SJCRH30 (cell line): Measurements from ENCODE around the gene CMTM4. TPM values are rescaled to one million over a fixed set of nuclear protein-coding genes. Genes with fewer than 3 reads are reported as not detected.
A peak's percentile ranks its signal among the peaks of the same experiment; 100 is the strongest.

ENCODE experiments used
- DNase-seq, 2 experiments: peaks; one replicate each; pipeline ENCODE4 v3.0.0-alpha.2; 2015 to 2020
- H3K27ac ChIP-seq: fragments of 250-450 bp; sonication (Bioruptor Pico); 2 replicates; pipeline ENCODE4 v1.5.1; 2020; ENCODE audit warnings: mild to moderate bottlenecking, moderate library complexity
- H3K27me3 ChIP-seq: fragments of 250-450 bp; sonication (Bioruptor Pico); 2 replicates; pipeline ENCODE4 v1.5.1; 2020; ENCODE audit warnings: mild to moderate bottlenecking, moderate library complexity
- H3K36me3 ChIP-seq: fragments of 250-450 bp; sonication (Bioruptor Pico); 2 replicates; pipeline ENCODE4 v1.5.1; 2020; ENCODE audit warnings: mild to moderate bottlenecking, moderate library complexity
- H3K4me1 ChIP-seq: fragments of 250-450 bp; sonication (Bioruptor Pico); 2 replicates; pipeline ENCODE4 v1.5.1; 2020; ENCODE audit warnings: mild to moderate bottlenecking, moderate library complexity
- H3K4me3 ChIP-seq: fragments of 250-450 bp; sonication (Bioruptor Pico); 2 replicates; pipeline ENCODE4 v1.5.1; 2020; ENCODE audit warnings: mild to moderate bottlenecking, moderate library complexity
- H3K9me3 ChIP-seq: fragments of 250-450 bp; sonication (Bioruptor Pico); replicated peaks from 2 replicates; pipeline ENCODE4 v1.5.1; 2020; ENCODE audit warnings: mild to moderate bottlenecking, moderate library complexity
- total RNA-seq: library from RNA; depleted of rRNA; stranded (reverse); fragments of >200 nt; shearing (Covaris generic); gene quantifications from 2 replicates; pipeline ENCODE4 v1.2.3, GENCODE V29; 2014

CMTM4 gene
- total RNA-seq, 1 experiment from 2014 or later: 29.4 TPM

- Histone ChIP-seq H3K36me3 (peaks cover 26% of the 10 kb centered on the region), H3K27me3 (no peaks in the 10 kb centered on the region), H3K9me3 (no peaks in the 10 kb centered on the region), H3K27ac (no peak overlapping the region), H3K4me3 (no peak overlapping the region), H3K4me1 (peaks cover 13% of the 10 kb centered on the region)
- peak; percentile 30 to 57 for DNase-seq
These were observed 20.7 kb upstream of the CMTM4 start for GRCh38 chr16:66717112-66717675.

GRCh38 chr16:66714654-66715307 is 18.2 kb upstream of the CMTM4 start:
- H3K4me1 ChIP-seq: peaks cover 13% of the 10 kb centered on the region
- no peaks in the 10 kb centered on the region for H3K9me3 ChIP-seq
- peak overlapping the region; percentile 48 for H3K27ac ChIP-seq
- DNase-seq: peak; percentile 79 to 93
- H3K36me3 ChIP-seq: peaks cover 13% of the 10 kb centered on the region
- H3K4me3 ChIP-seq: no peak overlapping the region
- no peaks in the 10 kb centered on the region for H3K27me3 ChIP-seq

- H3K27ac ChIP-seq: peak overlapping the region; percentile 48
- no peaks in the 10 kb centered on the region for H3K27me3 ChIP-seq
- DNase-seq: no peak
- no peaks in the 10 kb centered on the region for H3K9me3 ChIP-seq
- H3K4me1 ChIP-seq: peaks cover 13% of the 10 kb centered on the region
- no peak overlapping the region for H3K4me3 ChIP-seq
- H3K36me3 ChIP-seq: peaks cover 7% of the 10 kb centered on the region
These were observed 17.5 kb upstream of the CMTM4 start for GRCh38 chr16:66714062-66714461.

DNA sequence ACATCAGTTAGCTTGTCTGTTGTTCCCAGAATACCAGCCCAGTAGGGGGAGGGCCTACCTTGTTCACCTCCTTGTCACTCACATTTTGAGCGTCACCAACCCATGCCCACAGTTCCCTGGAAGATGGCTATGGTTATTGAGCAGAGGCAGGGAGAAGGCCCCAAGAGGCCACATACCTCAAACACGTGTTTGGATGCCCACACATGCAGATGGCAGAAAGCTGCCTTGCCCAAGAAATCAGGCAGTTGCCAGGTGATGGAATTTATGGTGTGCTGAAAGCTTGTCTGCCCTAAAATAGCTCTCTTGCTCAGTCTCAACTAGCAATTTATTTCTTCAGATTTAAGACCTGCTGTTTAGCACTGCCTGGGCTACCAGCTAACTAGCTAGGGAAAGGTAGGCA is 16.5 kb upstream of the CMTM4 start:
- Histone ChIP-seq H3K27ac (no peak overlapping the region), H3K36me3 (no peaks in the 10 kb centered on the region), H3K4me1 (peaks cover 13% of the 10 kb centered on the region), H3K4me3 (no peak overlapping the region), H3K9me3 (no peaks in the 10 kb centered on the region), H3K27me3 (no peaks in the 10 kb centered on the region)
- no peak for DNase-seq

DNA sequence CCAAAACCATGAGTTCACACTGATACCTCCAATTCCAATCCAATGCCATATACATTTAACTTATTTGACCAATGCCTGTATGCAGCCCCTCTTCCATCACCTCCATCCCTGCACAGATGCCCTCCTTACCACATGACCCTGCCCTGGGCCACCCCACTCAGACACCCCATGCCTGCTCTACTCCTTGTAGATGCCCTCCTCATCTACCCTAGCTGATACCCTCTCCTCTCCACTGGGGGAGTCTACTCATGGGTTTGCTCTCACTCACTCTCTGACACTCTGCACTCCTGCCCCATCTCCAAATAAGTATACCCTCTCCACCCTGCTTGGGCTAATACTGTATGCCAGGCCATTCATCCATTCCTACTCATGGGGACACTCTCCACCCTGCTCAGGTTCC is 16.0 kb upstream of the CMTM4 start:
- no peak overlapping the region for H3K4me3 ChIP-seq
- no peaks in the 10 kb centered on the region for H3K36me3 ChIP-seq
- no peaks in the 10 kb centered on the region for H3K9me3 ChIP-seq
- DNase-seq: no peak
- H3K27ac ChIP-seq: no peak overlapping the region
- peaks cover 13% of the 10 kb centered on the region for H3K4me1 ChIP-seq
- no peaks in the 10 kb centered on the region for H3K27me3 ChIP-seq

GRCh38 chr16:66711581-66711980 is 15.0 kb upstream of the CMTM4 start:
- Histone ChIP-seq H3K4me3 (no peak overlapping the region), H3K4me1 (peaks cover 14% of the 10 kb centered on the region), H3K36me3 (no peaks in the 10 kb centered on the region), H3K9me3 (no peaks in the 10 kb centered on the region), H3K27ac (no peak overlapping the region), H3K27me3 (no peaks in the 10 kb centered on the region)
- no peak for DNase-seq

- Histone ChIP-seq H3K4me3 (peak overlapping the region; percentile 54), H3K4me1 (peaks cover 7% of the 10 kb centered on the region; the same call in 1 of the 2 replicates), H3K27me3 (no peaks in the 10 kb centered on the region), H3K36me3 (no peaks in the 10 kb centered on the region), H3K9me3 (no peaks in the 10 kb centered on the region), H3K27ac (no peak overlapping the region)
- DNase-seq: peak; percentile 38 to 53
These were observed 9.9 kb upstream of the CMTM4 start for GRCh38 chr16:66706506-66706880.

DNA sequence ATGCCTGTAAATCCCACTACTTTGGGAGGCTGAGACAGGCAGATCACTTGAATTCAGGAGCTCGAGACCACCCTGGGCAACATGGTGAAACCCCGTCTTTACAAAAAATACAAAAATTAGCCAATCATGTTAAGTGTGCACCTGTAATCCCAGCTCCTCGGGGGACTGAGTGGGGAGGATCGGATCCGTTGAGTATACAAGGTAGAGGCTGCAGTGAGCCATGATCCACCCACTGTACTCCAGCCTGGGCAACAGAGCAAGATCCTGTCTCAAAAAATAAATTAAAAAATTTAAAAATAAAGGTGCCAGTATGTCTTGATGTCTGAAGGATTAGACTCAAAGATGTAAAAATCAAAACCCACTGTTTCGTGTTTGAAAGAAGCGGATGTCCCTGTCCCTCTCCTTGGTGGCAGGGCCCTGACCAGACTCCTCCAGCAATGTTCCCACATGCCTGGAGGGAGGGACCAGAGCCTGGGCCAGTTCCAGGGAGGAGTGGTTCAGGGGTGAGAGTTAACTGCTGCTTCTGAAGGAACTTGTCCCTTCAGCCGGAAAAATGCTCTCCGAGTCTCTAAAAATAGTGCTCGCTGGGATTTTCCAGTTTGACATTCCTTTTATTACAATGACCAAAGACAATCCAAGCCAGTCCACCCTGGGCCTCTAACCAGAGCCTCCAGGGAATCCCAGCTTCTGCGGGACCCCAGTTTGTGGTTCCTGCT is 9.4 kb upstream of the CMTM4 start:
- Histone ChIP-seq H3K4me3 (peak overlapping the region; percentile 54), H3K9me3 (no peaks in the 10 kb centered on the region), H3K27me3 (no peaks in the 10 kb centered on the region), H3K4me1 (peaks cover 7% of the 10 kb centered on the region; the same call in 1 of the 2 replicates), H3K27ac (no peak overlapping the region), H3K36me3 (no peaks in the 10 kb centered on the region)
- peak; percentile 32 to 56 for DNase-seq

DNA sequence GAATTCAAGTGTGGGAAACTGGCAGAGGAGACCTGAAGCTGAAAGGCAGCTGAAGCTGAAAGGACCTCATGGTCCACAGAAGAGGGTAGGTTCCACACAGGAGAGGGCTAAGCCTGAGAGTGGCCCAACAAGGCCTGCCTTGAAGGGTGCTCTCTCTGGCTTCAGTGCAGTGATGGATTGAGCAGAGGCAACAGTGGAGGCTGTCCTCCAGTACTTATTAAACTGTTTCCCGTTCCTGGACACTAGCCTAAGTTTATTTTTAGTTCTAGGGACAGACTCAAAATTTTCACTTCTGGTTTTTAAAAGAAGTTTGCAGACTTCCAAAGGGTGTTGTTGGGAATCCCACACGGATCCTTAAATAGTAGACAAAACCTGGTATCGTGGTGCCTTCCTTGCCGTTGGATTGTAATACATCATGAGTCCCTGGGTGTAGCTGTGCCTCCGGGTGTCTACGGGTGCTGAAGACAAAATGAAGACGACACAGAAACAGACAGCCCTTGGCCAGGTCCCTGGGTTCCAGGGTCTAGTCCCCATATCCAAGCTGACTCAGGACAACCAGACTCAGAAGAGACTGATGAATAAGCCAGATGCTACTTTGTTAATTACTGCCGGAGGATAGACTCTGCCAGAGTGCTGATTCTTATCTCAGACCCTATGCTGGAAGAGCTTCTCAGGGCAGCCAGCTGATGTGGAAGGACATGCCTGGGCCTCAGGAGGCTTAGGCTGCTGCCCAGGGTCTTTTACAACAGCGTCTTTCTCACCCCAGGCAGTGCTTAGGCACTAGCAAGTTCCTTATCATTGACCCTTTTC is 7.1 kb upstream of the CMTM4 start:
- H3K9me3 ChIP-seq: no peaks in the 10 kb centered on the region
- no peak overlapping the region for H3K27ac ChIP-seq
- no peaks in the 10 kb centered on the region for H3K27me3 ChIP-seq
- H3K36me3 ChIP-seq: no peaks in the 10 kb centered on the region
- DNase-seq: peak in 1 of 2 experiments; percentile 53
- no peak overlapping the region for H3K4me3 ChIP-seq
- peaks cover 7% of the 10 kb centered on the region; the same call in 1 of the 2 replicates for H3K4me1 ChIP-seq

- H3K9me3 ChIP-seq: no peaks in the 10 kb centered on the region
These were observed 5.0 kb upstream of the CMTM4 start for GRCh38 chr16:66701516-66701915.

DNA sequence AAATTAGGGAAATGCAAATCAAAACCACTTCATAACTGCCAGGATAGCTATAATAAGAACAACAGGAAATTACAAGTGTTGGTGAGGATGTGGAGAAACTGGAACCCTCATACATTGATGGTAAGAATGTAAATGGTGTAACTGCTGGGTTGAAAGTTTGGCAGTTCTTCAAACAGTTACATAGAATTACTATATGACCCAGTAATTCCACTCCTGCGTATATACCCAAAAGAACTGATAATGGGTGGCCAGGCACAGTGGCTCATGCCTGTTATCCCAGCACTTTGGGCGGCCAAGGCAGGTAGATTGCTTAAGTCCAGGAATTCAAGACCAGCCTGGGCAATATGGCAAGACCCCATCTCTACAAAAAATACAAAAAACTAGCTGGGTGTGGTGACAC is 4.5 kb upstream of the CMTM4 start:
- Histone ChIP-seq H3K36me3 (no peaks in the 10 kb centered on the region), H3K27ac (no peak overlapping the region), H3K27me3 (peaks cover 5% of the 10 kb centered on the region; the same call in 1 of the 2 replicates), H3K4me3 (no peak overlapping the region), H3K9me3 (no peaks in the 10 kb centered on the region), H3K4me1 (peaks cover under 1% of the 10 kb centered on the region; the same call in 1 of the 2 replicates)
- DNase-seq: no peak

More at GRCh38 chr16:66701516-66701915, 5.0 kb upstream of the CMTM4 start:
- peaks cover 5% of the 10 kb centered on the region; the same call in 1 of the 2 replicates for H3K4me1 ChIP-seq
- no peak overlapping the region for H3K27ac ChIP-seq
- H3K4me3 ChIP-seq: no peak overlapping the region
- H3K27me3 ChIP-seq: peaks cover 5% of the 10 kb centered on the region; the same call in 1 of the 2 replicates
- DNase-seq: no peak
- H3K36me3 ChIP-seq: no peaks in the 10 kb centered on the region

GRCh38 chr16:66699898-66700297 is 3.4 kb upstream of the CMTM4 start:
- Histone ChIP-seq H3K4me1 (peaks cover 7% of the 10 kb centered on the region; the same call in 1 of the 2 replicates), H3K27me3 (peaks cover 5% of the 10 kb centered on the region; the same call in 1 of the 2 replicates), H3K9me3 (no peaks in the 10 kb centered on the region), H3K27ac (no peak overlapping the region), H3K36me3 (no peaks in the 10 kb centered on the region), H3K4me3 (no peak overlapping the region)
- DNase-seq: no peak

GRCh38 chr16:66698046-66698445 is 1.5 kb upstream of the CMTM4 start:
- H3K27me3 ChIP-seq: peaks cover 5% of the 10 kb centered on the region; the same call in 1 of the 2 replicates
- no peaks in the 10 kb centered on the region for H3K9me3 ChIP-seq
- no peak for DNase-seq
- no peaks in the 10 kb centered on the region for H3K36me3 ChIP-seq
- peaks cover 7% of the 10 kb centered on the region; the same call in 1 of the 2 replicates for H3K4me1 ChIP-seq
- H3K4me3 ChIP-seq: no peak overlapping the region
- no peak overlapping the region for H3K27ac ChIP-seq

DNA sequence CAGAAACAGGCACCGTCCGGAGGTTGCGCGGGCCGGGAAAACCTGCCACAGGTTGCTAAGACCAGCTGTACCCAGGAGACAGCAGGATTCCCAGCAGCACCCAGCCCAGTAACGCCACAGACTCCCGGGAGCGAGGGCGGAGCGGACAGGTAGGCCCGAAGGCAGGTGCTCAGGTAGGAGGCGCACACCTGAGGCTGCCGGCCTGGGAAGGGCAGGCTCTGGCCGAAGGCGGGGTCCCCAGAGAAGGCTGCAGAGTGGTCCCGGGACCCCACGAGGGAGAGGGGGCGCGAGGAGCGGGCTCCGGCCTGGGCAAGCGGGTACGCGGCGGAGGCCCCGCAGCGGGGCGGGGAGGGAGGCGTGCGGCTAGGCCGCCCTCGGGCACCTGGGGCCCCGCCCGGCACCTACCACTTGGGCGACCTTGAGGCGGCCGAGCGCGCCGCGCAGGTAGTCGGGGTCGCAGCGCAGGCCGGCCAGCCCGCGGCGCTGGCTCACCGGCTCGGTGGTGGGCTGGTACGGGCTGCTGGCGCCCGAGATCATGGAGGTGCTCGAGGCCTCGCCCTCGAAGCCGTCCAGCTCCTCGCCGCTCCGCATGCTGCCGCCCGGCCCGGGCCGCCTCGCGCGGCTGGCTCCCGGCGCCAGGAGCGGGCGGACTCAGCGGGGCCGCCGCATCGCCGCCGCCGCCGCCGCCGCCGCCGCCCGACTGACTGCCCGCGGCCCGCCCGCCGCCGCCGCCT is 441 bp downstream of the CMTM4 start:
- Histone ChIP-seq H3K9me3 (no peaks in the 10 kb centered on the region), H3K27me3 (peaks cover 5% of the 10 kb centered on the region; the same call in 1 of the 2 replicates), H3K36me3 (no peaks in the 10 kb centered on the region), H3K27ac (no peak overlapping the region), H3K4me1 (peaks cover 7% of the 10 kb centered on the region; the same call in 1 of the 2 replicates), H3K4me3 (peak overlapping the region; percentile 72)
- DNase-seq: no peak
